SK-N-SH treated with all-trans-retinoic acid at 6 μM for 48 hours (cell line): Measurements from ENCODE around the gene CPNE4.

ENCODE experiments used
- ATAC-seq: fragments of 200-7000 bp; cut with Tn5 transposase; 3 replicates; pipeline ENCODE4 v1.9.1; 2020; ENCODE audit warnings: mild to moderate bottlenecking, moderate library complexity
- ARNTL ChIP-seq: fragments of 450-650 bp; formaldehyde crosslinking; IDR thresholded peaks from 2 replicates; pipeline ENCODE4 v1.5.0; 2020; ENCODE audit warnings: low read depth, mild to moderate bottlenecking, moderate library complexity, borderline replicate concordance
- BACH2 ChIP-seq: fragments of 250-450 bp; sonication (Bioruptor Pico); IDR thresholded peaks from 2 replicates; pipeline ENCODE4 v1.9.0; 2021; ENCODE audit warnings: mild to moderate bottlenecking, borderline replicate concordance
- CSDC2 ChIP-seq: fragments of 250-450 bp; sonication (Bioruptor Pico); IDR thresholded peaks from 2 replicates; pipeline ENCODE4 v1.5.0; 2020; ENCODE audit warnings: mild to moderate bottlenecking, moderate library complexity
- CSRNP3 ChIP-seq: fragments of 250-450 bp; sonication (Bioruptor Pico); IDR thresholded peaks from 2 replicates; pipeline ENCODE4 v1.5.1; 2021; ENCODE audit warnings: mild to moderate bottlenecking, moderate library complexity
- ESRRG ChIP-seq: fragments of 250-450 bp; sonication (Bioruptor Pico); IDR thresholded peaks from 2 replicates; pipeline ENCODE4 v1.6.1; 2021; ENCODE audit warnings: mild to moderate bottlenecking
- GLIS3 ChIP-seq: fragments of 250-450 bp; sonication (Bioruptor Pico); IDR thresholded peaks from 2 replicates; pipeline ENCODE4 v1.5.0; 2020; ENCODE audit warnings: mild to moderate bottlenecking, moderate library complexity
- ISL1 ChIP-seq: fragments of 250-450 bp; sonication (Bioruptor Pico); IDR thresholded peaks from 2 replicates; pipeline ENCODE4 v2.1.2; 2022; ENCODE audit warnings: mild to moderate bottlenecking, moderate library complexity
- OSR1 ChIP-seq: fragments of 250-450 bp; sonication (Bioruptor Pico); IDR thresholded peaks from 2 replicates; pipeline ENCODE4 v1.8.0; 2022; ENCODE audit warnings: moderate library complexity, mild to moderate bottlenecking, inconsistent platforms
- POU6F1 ChIP-seq: fragments of 250-450 bp; sonication (Bioruptor Pico); IDR thresholded peaks from 2 replicates; pipeline ENCODE4 v1.8.0; 2021; ENCODE audit warnings: low read depth, mild to moderate bottlenecking, moderate library complexity, borderline replicate concordance
- PPARA ChIP-seq: fragments of 250-450 bp; sonication (Bioruptor Pico); IDR thresholded peaks from 2 replicates; pipeline ENCODE4 v1.5.0; 2020; ENCODE audit warnings: mild to moderate bottlenecking, borderline replicate concordance
- RARB ChIP-seq: fragments of 250-450 bp; sonication (Bioruptor Pico); IDR thresholded peaks from 2 replicates; pipeline ENCODE4 v1.8.0; 2021; ENCODE audit warnings: mild to moderate bottlenecking, moderate library complexity
- SNAI2 ChIP-seq: fragments of 250-450 bp; sonication (Bioruptor Pico); IDR thresholded peaks from 2 replicates; pipeline ENCODE4 v1.5.0; 2020; ENCODE audit warnings: mild to moderate bottlenecking, moderate library complexity
- TCF4 ChIP-seq: fragments of 250-450 bp; sonication (Bioruptor Pico); IDR thresholded peaks from 2 replicates; pipeline ENCODE4 v1.8.0; 2021; ENCODE audit warnings: mild to moderate bottlenecking, moderate library complexity, borderline replicate concordance
- TOX ChIP-seq: fragments of 250-450 bp; sonication (Bioruptor Pico); IDR thresholded peaks from 2 replicates; pipeline ENCODE4 v1.8.0; 2021; ENCODE audit warnings: mild to moderate bottlenecking, moderate library complexity, borderline replicate concordance
- TSHZ2 ChIP-seq: fragments of 250-450 bp; sonication (Bioruptor Pico); IDR thresholded peaks from 2 replicates; pipeline ENCODE4 v1.5.0; 2020; ENCODE audit warnings: mild to moderate bottlenecking, moderate library complexity
- ZC3H10 ChIP-seq: fragments of 250-450 bp; sonication (Bioruptor Pico); IDR thresholded peaks from 2 replicates; pipeline ENCODE4 v1.5.1; 2021; ENCODE audit warnings: mild to moderate bottlenecking, moderate library complexity
- ZFP3 ChIP-seq: fragments of 250-450 bp; sonication (Bioruptor Pico); IDR thresholded peaks from 2 replicates; pipeline ENCODE4 v1.5.0; 2020; ENCODE audit warnings: mild to moderate bottlenecking, moderate library complexity
- ZFP30 ChIP-seq: fragments of 450-650 bp; formaldehyde crosslinking; IDR thresholded peaks from 2 replicates; pipeline ENCODE4 v1.5.0; 2022; ENCODE audit warnings: mild to moderate bottlenecking, moderate library complexity
- ZNF565 ChIP-seq: fragments of 450-650 bp; formaldehyde crosslinking; conservative IDR thresholded peaks from 2 replicates; pipeline ENCODE4 v1.5.0; 2020; ENCODE audit warnings: low read depth, mild to moderate bottlenecking, moderate library complexity
- ZNF70 ChIP-seq: fragments of 450-650 bp; formaldehyde crosslinking; IDR thresholded peaks from 2 replicates; pipeline ENCODE4 v1.5.0; 2020; ENCODE audit warnings: mild to moderate bottlenecking, moderate library complexity
- ZNF8 ChIP-seq: fragments of 450-650 bp; formaldehyde crosslinking; IDR thresholded peaks from 2 replicates; pipeline ENCODE4 v1.5.0; 2020; ENCODE audit warnings: mild to moderate bottlenecking, moderate library complexity
- TF ChIP-seq, protein P1 (sequence below): fragments of 250-450 bp; sonication (Bioruptor Pico); IDR thresholded peaks from 2 replicates; pipeline ENCODE4 v1.5.1; 2020; ENCODE audit warnings: low read depth, mild to moderate bottlenecking, moderate library complexity
- TF ChIP-seq, protein P2 (sequence below): fragments of 250-450 bp; sonication (Bioruptor Pico); IDR thresholded peaks from 2 replicates; pipeline ENCODE4 v1.8.0; 2020; ENCODE audit warnings: mild to moderate bottlenecking, moderate library complexity, borderline replicate concordance

Gene CPNE4

GRCh38 chr3:131898346-131898745 lies 136.5 kb downstream of the CPNE4 start:
- no peak for TF ChIP-seq GLIS3 (CRISPR knock-in tag)
- no peak for TF ChIP-seq POU6F1 (CRISPR knock-in tag)
- no peak for TF ChIP-seq ZNF565 (CRISPR knock-in tag)
- no peak for TF ChIP-seq ZFP30
- no peak for TF ChIP-seq PPARA (CRISPR knock-in tag)
- TF ChIP-seq BACH2, result no peak
- no peak for TF ChIP-seq SNAI2 (CRISPR knock-in tag)
- TF ChIP-seq ZNF70 (CRISPR knock-in tag), result peak; percentile 13; the same call in 1 of the 2 replicates
- peak; percentile 86; the same call in 1 of the 2 replicates for TF ChIP-seq TCF4 (CRISPR knock-in tag)
- peak; percentile 20; the same call in 1 of the 2 replicates for TF ChIP-seq ZNF8 (CRISPR knock-in tag)
- TF ChIP-seq, protein P1, sequence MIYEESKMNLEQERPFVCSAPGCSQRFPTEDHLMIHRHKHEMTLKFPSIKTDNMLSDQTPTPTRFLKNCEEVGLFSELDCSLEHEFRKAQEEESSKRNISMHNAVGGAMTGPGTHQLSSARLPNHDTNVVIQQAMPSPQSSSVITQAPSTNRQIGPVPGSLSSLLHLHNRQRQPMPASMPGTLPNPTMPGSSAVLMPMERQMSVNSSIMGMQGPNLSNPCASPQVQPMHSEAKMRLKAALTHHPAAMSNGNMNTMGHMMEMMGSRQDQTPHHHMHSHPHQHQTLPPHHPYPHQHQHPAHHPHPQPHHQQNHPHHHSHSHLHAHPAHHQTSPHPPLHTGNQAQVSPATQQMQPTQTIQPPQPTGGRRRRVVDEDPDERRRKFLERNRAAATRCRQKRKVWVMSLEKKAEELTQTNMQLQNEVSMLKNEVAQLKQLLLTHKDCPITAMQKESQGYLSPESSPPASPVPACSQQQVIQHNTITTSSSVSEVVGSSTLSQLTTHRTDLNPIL (CRISPR knock-in tag), result no peak
- no peak for TF ChIP-seq TOX (CRISPR knock-in tag)
- TF ChIP-seq ZC3H10 (CRISPR knock-in tag), result no peak
- no peak for TF ChIP-seq CSDC2 (CRISPR knock-in tag)
- TF ChIP-seq OSR1 (CRISPR knock-in tag), result no peak
- no peak for TF ChIP-seq ISL1 (CRISPR knock-in tag)
- TF ChIP-seq TSHZ2, result 0 out of 2 replicates have a peak, but pooled peaks have one; percentile 32
- TF ChIP-seq, protein P2, sequence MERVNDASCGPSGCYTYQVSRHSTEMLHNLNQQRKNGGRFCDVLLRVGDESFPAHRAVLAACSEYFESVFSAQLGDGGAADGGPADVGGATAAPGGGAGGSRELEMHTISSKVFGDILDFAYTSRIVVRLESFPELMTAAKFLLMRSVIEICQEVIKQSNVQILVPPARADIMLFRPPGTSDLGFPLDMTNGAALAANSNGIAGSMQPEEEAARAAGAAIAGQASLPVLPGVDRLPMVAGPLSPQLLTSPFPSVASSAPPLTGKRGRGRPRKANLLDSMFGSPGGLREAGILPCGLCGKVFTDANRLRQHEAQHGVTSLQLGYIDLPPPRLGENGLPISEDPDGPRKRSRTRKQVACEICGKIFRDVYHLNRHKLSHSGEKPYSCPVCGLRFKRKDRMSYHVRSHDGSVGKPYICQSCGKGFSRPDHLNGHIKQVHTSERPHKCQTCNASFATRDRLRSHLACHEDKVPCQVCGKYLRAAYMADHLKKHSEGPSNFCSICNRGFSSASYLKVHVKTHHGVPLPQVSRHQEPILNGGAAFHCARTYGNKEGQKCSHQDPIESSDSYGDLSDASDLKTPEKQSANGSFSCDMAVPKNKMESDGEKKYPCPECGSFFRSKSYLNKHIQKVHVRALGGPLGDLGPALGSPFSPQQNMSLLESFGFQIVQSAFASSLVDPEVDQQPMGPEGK (CRISPR knock-in tag), result no peak
- TF ChIP-seq CSRNP3, result 0 out of 2 replicates have a peak, but pooled peaks have one; percentile 31
- no peak for TF ChIP-seq ESRRG
- no peak for TF ChIP-seq ARNTL
- TF ChIP-seq ZFP3 (CRISPR knock-in tag), result no peak
- TF ChIP-seq RARB (CRISPR knock-in tag), result no peak

GRCh38 chr3:131896285-131896684 lies 138.5 kb downstream of the CPNE4 start:
- no peak for ATAC-seq
- TF ChIP-seq, protein P1 (CRISPR knock-in tag), result no peak
- TF ChIP-seq BACH2, result no peak
- no peak for TF ChIP-seq CSRNP3
- TF ChIP-seq CSDC2 (CRISPR knock-in tag), result no peak
- no peak for TF ChIP-seq ZNF70 (CRISPR knock-in tag)
- no peak for TF ChIP-seq TOX (CRISPR knock-in tag)
- TF ChIP-seq PPARA (CRISPR knock-in tag), result no peak
- TF ChIP-seq ARNTL, result no peak
- TF ChIP-seq SNAI2 (CRISPR knock-in tag), result no peak
- TF ChIP-seq POU6F1 (CRISPR knock-in tag), result no peak
- TF ChIP-seq, protein P2 (CRISPR knock-in tag), result no peak
- TF ChIP-seq ZNF8 (CRISPR knock-in tag), result no peak
- TF ChIP-seq GLIS3 (CRISPR knock-in tag), result no peak
- TF ChIP-seq RARB (CRISPR knock-in tag), result no peak
- no peak for TF ChIP-seq ESRRG
- TF ChIP-seq TCF4 (CRISPR knock-in tag), result no peak

More at GRCh38 chr3:131898346-131898745, 136.5 kb downstream of the CPNE4 start:
- no peak; the same call in 2 of the 3 replicates for ATAC-seq
